Peyer's patch (tissue), 4 donors: ENCODE data around the gene IMP4. TPM values are rescaled to one million over a fixed set of nuclear protein-coding genes. Genes with fewer than 3 reads are reported as not detected.

ENCODE experiments used
- DNase-seq, 3 donors: peaks; one replicate each; pipeline ENCODE4 v3.0.0-alpha.2; 2017 to 2019
- H3K27ac ChIP-seq, 4 donors: fragments of 200-600 bp; sonication (generic); one replicate each; pipeline ENCODE4 v1.5.1; 2016 to 2019
- H3K27me3 ChIP-seq, 2 donors: fragments of 200-600 bp; sonication (generic); one replicate each; pipeline ENCODE4 v1.5.1; 2019
- H3K36me3 ChIP-seq, 3 donors: fragments of 200-600 bp; sonication (generic); one replicate each; pipeline ENCODE4 v1.5.1; 2016 to 2019
- H3K4me1 ChIP-seq, 4 donors: fragments of 200-600 bp; sonication (generic); one replicate each; pipeline ENCODE4 v1.5.1; 2016 to 2019
- H3K4me3 ChIP-seq, 4 donors: fragments of 200-600 bp; sonication (generic); 1 replicate in 3 of 4; 2 replicates in 1 of 4; pipeline ENCODE4 v1.5.1; 2016 to 2019; ENCODE audit warnings: mild to moderate bottlenecking in 1 of 4
- H3K9me3 ChIP-seq, 4 donors: fragments of 200-600 bp; sonication (generic); one replicate each; pipeline ENCODE4 v1.5.1; 2016 to 2019; ENCODE audit warnings: mild to moderate bottlenecking in 1 of 4
- POLR2A ChIP-seq, 2 donors: fragments of 450-650 bp; IDR thresholded peaks; one replicate each; pipeline ENCODE4 v1.5.1; 2017; ENCODE audit warnings: antibody characterized with exemption in 2 of 2, mild to moderate bottlenecking in 2 of 2, moderate library complexity in 2 of 2
- total RNA-seq, 4 donors: library from RNA; depleted of rRNA; stranded (reverse); fragments of >200 nt; gene quantifications; one replicate each; pipeline ENCODE4 v1.1.0, GENCODE V29; 2016
- TF ChIP-seq, protein P1 (sequence below), 6 experiments: fragments of 450-650 bp in 4 of 6; fragments of 200-600 bp in 2 of 6; sonication (generic) in 1 of 6; IDR thresholded peaks; one replicate each; pipeline ENCODE4 v1.5.1; 2017 to 2019; ENCODE audit warnings: antibody characterized with exemption in 6 of 6, mild to moderate bottlenecking in 3 of 6, moderate library complexity in 1 of 6

The IMP4 gene
- total RNA-seq, 4 donors from 2014 or later = 41.9 to 99.9 (median 62.8) TPM

DNA sequence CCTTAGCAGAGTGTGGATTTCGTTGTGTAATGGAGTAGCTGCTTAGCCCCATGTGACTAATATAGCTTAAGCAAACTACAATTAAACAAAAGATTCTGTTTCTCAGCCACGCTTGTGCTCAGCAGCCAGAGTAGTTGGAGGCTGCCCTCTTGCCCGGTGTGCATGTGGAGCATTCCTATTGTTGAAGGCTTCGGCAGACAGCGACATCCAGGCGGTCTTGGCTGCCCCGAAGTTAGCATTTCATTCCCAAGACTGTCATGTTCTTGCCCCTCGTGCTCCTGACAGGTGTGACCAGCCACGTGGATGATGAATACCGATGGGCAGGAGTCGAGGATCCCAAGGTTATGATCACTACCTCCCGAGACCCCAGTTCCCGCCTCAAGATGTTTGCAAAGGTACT lies 2.4 kb downstream of the IMP4 start:
- peaks cover 0 to 48% (median 0%) of the 10 kb centered on the region in 3 donors for H3K36me3 ChIP-seq
- no peak overlapping the region for H3K4me3 ChIP-seq
- no peak for DNase-seq
- no peaks in the 10 kb centered on the region for H3K9me3 ChIP-seq
- H3K27me3 ChIP-seq = no peaks in the 10 kb centered on the region
- TF ChIP-seq, protein P1, sequence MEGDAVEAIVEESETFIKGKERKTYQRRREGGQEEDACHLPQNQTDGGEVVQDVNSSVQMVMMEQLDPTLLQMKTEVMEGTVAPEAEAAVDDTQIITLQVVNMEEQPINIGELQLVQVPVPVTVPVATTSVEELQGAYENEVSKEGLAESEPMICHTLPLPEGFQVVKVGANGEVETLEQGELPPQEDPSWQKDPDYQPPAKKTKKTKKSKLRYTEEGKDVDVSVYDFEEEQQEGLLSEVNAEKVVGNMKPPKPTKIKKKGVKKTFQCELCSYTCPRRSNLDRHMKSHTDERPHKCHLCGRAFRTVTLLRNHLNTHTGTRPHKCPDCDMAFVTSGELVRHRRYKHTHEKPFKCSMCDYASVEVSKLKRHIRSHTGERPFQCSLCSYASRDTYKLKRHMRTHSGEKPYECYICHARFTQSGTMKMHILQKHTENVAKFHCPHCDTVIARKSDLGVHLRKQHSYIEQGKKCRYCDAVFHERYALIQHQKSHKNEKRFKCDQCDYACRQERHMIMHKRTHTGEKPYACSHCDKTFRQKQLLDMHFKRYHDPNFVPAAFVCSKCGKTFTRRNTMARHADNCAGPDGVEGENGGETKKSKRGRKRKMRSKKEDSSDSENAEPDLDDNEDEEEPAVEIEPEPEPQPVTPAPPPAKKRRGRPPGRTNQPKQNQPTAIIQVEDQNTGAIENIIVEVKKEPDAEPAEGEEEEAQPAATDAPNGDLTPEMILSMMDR (IDR thresholded peaks at IDR 0.05) = no peak
- peaks cover 0 to 23% (median 5%) of the 10 kb centered on the region in 4 donors for H3K4me1 ChIP-seq
- H3K27ac ChIP-seq = no peak overlapping the region

DNA sequence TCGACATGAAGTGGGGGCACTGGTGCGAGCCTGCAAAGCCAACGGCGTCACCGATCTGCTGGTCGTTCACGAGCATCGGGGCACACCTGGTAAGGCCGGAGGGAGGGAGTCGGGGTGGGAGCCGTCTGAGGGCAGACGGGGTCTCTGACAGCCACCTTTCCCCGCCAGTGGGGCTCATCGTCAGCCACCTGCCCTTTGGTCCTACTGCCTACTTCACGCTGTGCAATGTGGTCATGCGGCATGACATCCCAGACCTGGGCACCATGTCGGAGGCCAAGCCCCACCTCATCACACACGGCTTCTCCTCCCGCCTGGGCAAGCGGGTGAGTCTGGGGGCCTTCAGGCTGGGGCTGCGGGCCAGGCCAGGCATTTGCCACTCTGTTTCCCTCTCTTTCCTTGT lies 2.9 kb downstream of the IMP4 start:
- Histone ChIP-seq H3K27me3 (no peaks in the 10 kb centered on the region), H3K27ac (no peak overlapping the region), H3K4me1 (peaks cover 0 to 22% (median 5%) of the 10 kb centered on the region in 4 donors), H3K36me3 (peaks cover 0 to 45% (median 0%) of the 10 kb centered on the region in 3 donors), H3K9me3 (no peaks in the 10 kb centered on the region), H3K4me3 (no peak overlapping the region)
- no peak for DNase-seq
- no peak for TF ChIP-seq POLR2A (IDR thresholded peaks at IDR 0.05)

DNA sequence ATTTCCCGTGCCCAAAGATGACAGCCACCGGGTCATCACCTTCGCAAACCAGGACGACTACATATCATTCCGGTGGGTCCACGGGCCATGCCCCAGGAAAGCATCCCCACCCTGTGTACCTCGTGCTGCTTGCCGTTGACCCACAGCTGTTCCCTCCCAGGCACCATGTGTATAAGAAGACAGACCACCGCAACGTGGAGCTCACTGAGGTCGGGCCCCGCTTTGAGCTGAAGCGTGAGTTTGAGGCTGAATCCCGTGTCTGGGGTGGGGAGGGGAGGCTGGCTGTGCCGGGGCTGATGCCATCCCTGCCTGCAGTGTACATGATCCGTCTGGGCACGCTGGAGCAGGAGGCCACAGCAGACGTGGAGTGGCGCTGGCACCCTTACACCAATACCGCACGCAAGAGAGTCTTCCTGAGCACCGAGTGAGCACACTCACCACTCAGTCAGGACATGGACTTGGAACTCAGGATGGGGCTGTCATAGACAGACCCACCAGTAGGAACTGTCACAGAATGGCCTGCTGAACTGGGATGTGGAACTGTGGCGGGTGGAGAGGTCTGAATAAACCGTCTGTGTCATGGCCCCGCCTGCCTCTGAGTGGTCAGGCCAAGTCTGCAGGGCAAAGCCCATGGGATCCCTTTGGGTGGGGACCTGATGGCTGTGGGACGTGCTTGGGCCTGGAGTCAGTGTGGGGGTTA lies 3.5 kb downstream of the IMP4 start:
- peaks cover 0 to 17% (median 5%) of the 10 kb centered on the region in 4 donors for H3K4me1 ChIP-seq
- no peak for DNase-seq
- H3K27me3 ChIP-seq = no peaks in the 10 kb centered on the region
- TF ChIP-seq POLR2A (IDR thresholded peaks at IDR 0.05) = no peak
- TF ChIP-seq, protein P1 (IDR thresholded peaks at IDR 0.05) = no peak
- no peak overlapping the region for H3K4me3 ChIP-seq
- peaks cover 0 to 45% (median 0%) of the 10 kb centered on the region in 3 donors for H3K36me3 ChIP-seq
- no peak overlapping the region for H3K27ac ChIP-seq
- H3K9me3 ChIP-seq = no peaks in the 10 kb centered on the region

DNA sequence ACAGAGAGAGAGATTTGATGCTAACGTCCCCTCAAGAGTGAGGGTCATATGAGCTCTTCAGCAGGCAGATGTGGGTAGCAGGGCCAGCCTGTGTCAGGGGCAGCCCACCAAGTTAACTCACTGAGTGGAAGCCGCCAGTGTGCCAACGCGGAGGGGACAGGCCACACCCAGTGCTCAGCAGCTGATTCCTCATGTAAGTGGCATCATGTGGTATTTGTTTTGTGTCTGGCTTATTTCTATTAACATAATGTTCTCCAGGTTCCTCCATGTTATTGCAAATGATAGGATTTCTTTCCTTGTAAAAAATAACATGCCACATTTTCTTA lies 4.0 kb downstream of the IMP4 start:
- peaks cover 0 to 12% (median 5%) of the 10 kb centered on the region in 4 donors for H3K4me1 ChIP-seq
- DNase-seq = no peak
- peaks cover 0 to 45% (median 0%) of the 10 kb centered on the region in 3 donors for H3K36me3 ChIP-seq
- H3K27me3 ChIP-seq = no peaks in the 10 kb centered on the region
- H3K27ac ChIP-seq = no peak overlapping the region
- no peaks in the 10 kb centered on the region for H3K9me3 ChIP-seq
- TF ChIP-seq POLR2A (IDR thresholded peaks at IDR 0.05) = no peak
- TF ChIP-seq, protein P1 (IDR thresholded peaks at IDR 0.05) = no peak
- no peak overlapping the region for H3K4me3 ChIP-seq

DNA sequence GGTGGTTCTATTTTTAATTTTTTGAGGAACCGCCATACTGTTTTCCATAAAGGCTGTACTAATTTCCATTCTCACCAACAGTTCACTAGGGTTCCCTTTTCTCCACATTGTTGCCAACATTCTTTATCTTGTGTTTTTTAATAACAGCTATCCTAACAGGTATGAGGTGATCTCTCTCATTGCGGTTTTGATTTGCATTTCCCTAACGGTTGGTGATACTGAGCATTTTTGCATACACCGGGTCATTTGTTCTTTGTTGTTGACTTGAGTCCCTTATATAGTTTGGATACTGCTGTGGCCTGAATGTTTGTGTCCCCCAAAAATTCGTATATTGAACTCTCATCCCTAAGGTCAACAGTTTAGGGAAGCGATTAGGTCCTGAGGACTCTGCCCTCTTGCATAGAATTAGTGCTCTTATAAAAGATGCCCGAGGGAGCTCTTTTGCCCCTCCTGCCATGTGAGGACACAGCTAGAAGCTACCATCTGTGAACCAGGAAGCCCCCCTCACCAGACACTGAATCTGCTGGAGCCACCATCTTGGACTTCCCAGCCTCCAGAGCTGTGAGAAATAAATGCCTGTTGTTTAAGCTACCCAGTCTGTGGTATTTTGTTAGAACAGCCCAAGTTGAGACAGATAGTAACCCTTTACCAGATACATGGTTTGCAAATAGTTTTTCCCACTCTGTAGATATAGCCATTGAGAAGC lies 4.7 kb downstream of the IMP4 start:
- no peak for TF ChIP-seq POLR2A (IDR thresholded peaks at IDR 0.05)
- TF ChIP-seq, protein P1 (IDR thresholded peaks at IDR 0.05) = no peak
- Histone ChIP-seq H3K4me1 (peaks cover 0 to 12% (median 5%) of the 10 kb centered on the region in 4 donors), H3K36me3 (peaks cover 0 to 45% (median 0%) of the 10 kb centered on the region in 3 donors), H3K27me3 (no peaks in the 10 kb centered on the region), H3K4me3 (no peak overlapping the region), H3K27ac (no peak overlapping the region), H3K9me3 (no peaks in the 10 kb centered on the region)
- no peak for DNase-seq

DNA sequence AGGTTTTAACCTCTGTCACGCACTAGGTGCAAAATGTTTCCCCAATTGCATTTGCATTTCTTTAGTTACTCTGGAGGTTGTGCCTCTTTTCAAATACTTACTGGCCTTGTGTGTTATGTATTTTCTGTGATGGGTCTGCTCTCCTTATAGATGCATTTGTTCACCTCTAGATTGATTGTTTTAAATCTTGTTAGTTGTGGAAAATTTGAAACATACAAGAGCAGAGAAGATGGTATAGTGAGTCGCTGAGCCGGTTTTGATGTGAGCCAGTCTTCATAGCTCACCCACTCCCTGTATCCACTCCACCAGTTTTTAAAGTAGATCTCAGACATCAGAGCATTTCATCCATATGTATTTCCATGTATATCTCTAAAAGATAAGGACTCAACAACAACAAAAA lies 6.5 kb downstream of the IMP4 start:
- DNase-seq = no peak
- TF ChIP-seq POLR2A (IDR thresholded peaks at IDR 0.05) = no peak
- TF ChIP-seq, protein P1 (IDR thresholded peaks at IDR 0.05) = no peak
- no peaks in the 10 kb centered on the region for H3K9me3 ChIP-seq
- no peak overlapping the region for H3K4me3 ChIP-seq
- no peaks in the 10 kb centered on the region for H3K27me3 ChIP-seq
- no peak overlapping the region for H3K27ac ChIP-seq
- peaks cover 0 to 8% (median 0%) of the 10 kb centered on the region in 4 donors for H3K4me1 ChIP-seq
- H3K36me3 ChIP-seq = peaks cover 0 to 44% (median 0%) of the 10 kb centered on the region in 3 donors
